K562 (cell line): ENCODE measurements around the gene UIMC1. TPM values are rescaled to one million over a fixed set of nuclear protein-coding genes. Genes with fewer than 3 reads are reported as not detected.

Source experiments
- ATAC-seq: fragments of 200-7000 bp; cut with Tn5 transposase; 3 replicates; pipeline ENCODE4 v1.9.1; 2020; ENCODE audit warnings: moderate library complexity
- BruUV-seq: library from RNA; stranded (reverse); fragments of 400-500 nt; replicated peaks from 2 replicates; lab custom pipeline; 2021; lab: Mats Ljungman, UMichigan
- CTCF ChIA-PET: fragments of 300-600 bp; formaldehyde crosslinking; extraction: SDS; loops from one replicate; lab custom pipeline; 2021; ENCODE audit warnings: low intra/inter-chr PET ratio; lab: Yijun Ruan, JAX
- POLR2A ChIA-PET: fragments of 300-600, 350-650 bp; sonication (Branson Sonifier 250); formaldehyde crosslinking; extraction: SDS; loops from one replicate; lab custom pipeline; 2021; ENCODE audit warnings: antibody characterized with exemption, inconsistent platforms; lab: Yijun Ruan, JAX
- DNase-seq, 4 experiments: peaks; one replicate each; pipeline versions ENCODE4 v3.0.0 to v3.0.0-alpha.2; 2011 to 2018; ENCODE audit warnings: low spot score in 3 of 4, mixed read lengths in 3 of 4; ENCODE audit errors: extremely low read depth in 1 of 4
- FAIRE-seq: peaks from 2 replicates; lab custom pipeline; 2011; peaks lifted over from hg19 to GRCh38; lab: Jason Lieb, UNC
- H2AFZ ChIP-seq: 2 replicates; pipeline ENCODE4 v1.6.0; 2011; ENCODE audit warnings: low read depth, low read length, control low read depth, inconsistent platforms
- H3K27ac ChIP-seq: fragments of 200-600 bp; 3 replicates; pipeline ENCODE4 v1.8.0; 2011; ENCODE audit warnings: low read depth, mild to moderate bottlenecking, control low read depth, inconsistent platforms, low read length, moderate library complexity, mixed read lengths; ENCODE audit errors: extremely low read depth
- H3K27me3 ChIP-seq, 2 experiments: fragments of 300-600 bp in 1 of 2; 2 replicates in 1 of 2; 3 replicates in 1 of 2; pipeline versions ENCODE4 v1.6.0 to v1.8.0; 2011; ENCODE audit warnings: inconsistent platforms in 2 of 2, low read length in 2 of 2, mild to moderate bottlenecking in 1 of 2, mixed read lengths in 1 of 2, moderate library complexity in 1 of 2; ENCODE audit not compliant: control insufficient read depth in 2 of 2, insufficient read depth in 2 of 2
- H3K36me3 ChIP-seq: fragments of 300-600 bp; 3 replicates; pipeline ENCODE4 v1.8.0; 2011; ENCODE audit warnings: mild to moderate bottlenecking, low read length, inconsistent platforms; ENCODE audit not compliant: control insufficient read depth, insufficient read depth
- H3K4me1 ChIP-seq, 2 experiments: fragments of 200-600 bp in 1 of 2; replicated peaks in 1 of 2; 2 replicates in 1 of 2; 3 replicates in 1 of 2; pipeline versions ENCODE4 v1.5.1 to v1.8.0; 2011; ENCODE audit warnings: inconsistent platforms in 2 of 2, low read length in 2 of 2, mild to moderate bottlenecking in 1 of 2, mixed read lengths in 1 of 2, moderate library complexity in 1 of 2; ENCODE audit not compliant: control insufficient read depth in 2 of 2, insufficient read depth in 2 of 2
- H3K4me2 ChIP-seq: 2 replicates; pipeline ENCODE4 v1.6.1; 2011; ENCODE audit warnings: low read length, control low read depth, inconsistent platforms, mixed read lengths; ENCODE audit not compliant: insufficient read depth
- H3K4me3 ChIP-seq: fragments of 200-600 bp; sonication (generic), shearing (Covaris generic); 2 replicates; pipeline ENCODE4 v1.5.1; 2016; ENCODE audit warnings: control low read depth, inconsistent platforms
- H3K79me2 ChIP-seq: fragments of 200-600 bp; 3 replicates; pipeline ENCODE4 v1.8.0; 2011; ENCODE audit warnings: low read length, inconsistent platforms; ENCODE audit not compliant: control insufficient read depth, insufficient read depth
- H3K9ac ChIP-seq, 2 experiments: 2 replicates each; pipeline versions ENCODE4 v1.6.0 to v1.6.1; 2011; ENCODE audit warnings: low read depth in 2 of 2, low read length in 2 of 2, control low read depth in 1 of 2, inconsistent platforms in 1 of 2, mild to moderate bottlenecking in 1 of 2, mixed read lengths in 1 of 2; ENCODE audit not compliant: insufficient read depth in 1 of 2
- H3K9me1 ChIP-seq: one replicate; pipeline ENCODE4 v1.6.0; 2011; ENCODE audit warnings: inconsistent platforms, mild to moderate bottlenecking, low read length, moderate library complexity; ENCODE audit not compliant: control insufficient read depth, insufficient read depth
- H3K9me3 ChIP-seq: replicated peaks from 2 replicates; pipeline ENCODE4 v1.5.1; 2011; ENCODE audit warnings: low read depth, low read length, inconsistent platforms; ENCODE audit not compliant: control insufficient read depth, insufficient read depth
- H4K20me1 ChIP-seq: replicated peaks from 2 replicates; pipeline ENCODE4 v1.6.1; 2011; ENCODE audit warnings: low read length, inconsistent platforms, mixed read lengths; ENCODE audit not compliant: control insufficient read depth, insufficient read depth
- GTF2E2 ChIP-seq: fragments of 200-800 bp; sonication (Bioruptor generic); IDR thresholded peaks from 2 replicates; pipeline ENCODE4 v1.6.1; 2016; ENCODE audit warnings: missing genetic modification characterization, missing compliant biosample characterization
- GTF3C2 ChIP-seq: IDR thresholded peaks from 3 replicates; pipeline ENCODE4 v1.6.1; 2011; ENCODE audit warnings: borderline replicate concordance, mild to moderate bottlenecking, moderate library complexity; ENCODE audit not compliant: insufficient read length; ENCODE audit errors: extremely low read depth
- KLF10 ChIP-seq: fragments of 250-450 bp; sonication (Bioruptor Pico); IDR thresholded peaks from 2 replicates; pipeline ENCODE4 v1.6.1; 2021; ENCODE audit warnings: matching md5 sums
- NBN ChIP-seq: fragments of 450-650 bp; IDR thresholded peaks from 2 replicates; pipeline ENCODE4 v1.6.1; 2016; ENCODE audit warnings: low read depth, mild to moderate bottlenecking
- NFE2 ChIP-seq: IDR thresholded peaks from 2 replicates; pipeline ENCODE4 v1.6.1; 2014; ENCODE audit warnings: antibody characterized with exemption, low read depth
- RHOXF2B ChIP-seq: fragments of 250-450 bp; sonication (Bioruptor Pico); conservative IDR thresholded peaks from 2 replicates; pipeline ENCODE4 v1.5.1; 2021
- STAG1 ChIP-seq: sonication (generic); formaldehyde crosslinking; IDR thresholded peaks from 2 replicates; pipeline ENCODE4 v1.5.0; 2020; ENCODE audit warnings: missing genetic modification reagents, borderline replicate concordance
- ZKSCAN1 ChIP-seq: fragments of 150-350 bp; IDR thresholded peaks from 2 replicates; pipeline ENCODE4 v1.6.1; 2016; ENCODE audit warnings: low read depth, low read length
- ZNF644 ChIP-seq: fragments of 200-800 bp; sonication (Bioruptor generic); IDR thresholded peaks from 2 replicates; pipeline ENCODE4 v1.6.1; 2016; ENCODE audit warnings: low read depth, missing genetic modification characterization, missing compliant biosample characterization
- WGBS: fragments of 100-300 bp; shearing (Covaris generic); methylation state at CpG from one replicate; pipeline ENCODE4 v1.1.6; 2016; ENCODE audit warnings: low coverage, mixed read lengths; ENCODE audit not compliant: insufficient coverage; ENCODE audit errors: missing lambda C conversion rate; 5-methylcytosine and 5-hydroxymethylcytosine counted together
- in situ Hi-C: fragments of 300-500 bp; cut with MboI; formaldehyde crosslinking; loops from 4 replicates; pipeline ENCODE4 v1.15.0; 2018; ENCODE audit warnings: inconsistent platforms, mixed read lengths
- intact Hi-C: fragments of 100-400 bp; cut with micrococcal nuclease; formaldehyde crosslinking; loops from 2 replicates; pipeline ENCODE4 v1.14.2; 2022
- polyA plus RNA-seq, 8 experiments: library from polyadenylated mRNA; depleted of rRNA in 4 of 8; stranded (reverse) in 5 of 8; unstranded in 3 of 8; fragments of >200 nt; fragmentation: Nextera tagmentation in 2 of 8; fragmentation: Illumina TruSeq in 1 of 8; extraction: Ambion mirVana in 2 of 8; extraction: Trizol in 1 of 8; gene quantifications; 2 replicates each; pipeline versions ENCODE4 v1.2.1 to v1.2.3, GENCODE V29; 2011 to 2014; ENCODE audit warnings: inconsistent platforms in 1 of 8, missing spikeins in 1 of 8
- total RNA-seq, 7 experiments: library from RNA; depleted of rRNA in 6 of 7; stranded (reverse); fragments of >200 nt in 6 of 7; fragmentation: Illumina TruSeq in 2 of 7; extraction: Trizol in 2 of 7; gene quantifications; 2 replicates each; pipeline versions ENCODE4 v1.2.1 to v1.2.3, GENCODE V29; 2011 to 2021; ENCODE audit warnings: low replicate concordance in 1 of 7
- TF ChIP-seq, protein P1 (sequence below): sonication (generic); formaldehyde crosslinking; IDR thresholded peaks from 2 replicates; pipeline ENCODE4 v1.8.1; 2023; ENCODE audit warnings: mild to moderate bottlenecking, missing genetic modification reagents

The UIMC1 gene
- total and polyA plus RNA-seq, 9 of the 15 experiments (the other 6 are each of a cell fraction or from before 2014, with no cell fraction given): 14.9 to 51.7 (median 36.8) TPM

DNA sequence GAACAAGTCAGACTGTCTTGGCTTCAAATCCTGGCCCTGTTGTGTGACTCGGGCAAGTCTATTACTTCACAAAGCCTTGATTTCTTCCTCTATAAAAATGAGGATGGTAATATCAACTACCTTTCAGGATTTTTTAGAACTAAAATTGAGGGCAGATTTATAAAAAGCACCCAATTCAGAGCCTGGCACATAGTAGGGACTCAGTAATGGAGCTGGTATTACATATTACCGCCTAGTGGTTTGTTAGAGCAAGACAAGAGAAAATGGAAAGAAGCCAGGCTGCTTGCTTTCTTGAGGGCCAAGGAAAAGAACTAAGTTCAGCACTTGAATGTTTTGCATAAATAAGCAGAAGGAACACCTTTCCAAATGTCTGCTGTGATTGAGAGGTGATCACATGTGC, 35.4 kb upstream of the UIMC1 start:
- intact Hi-C loops (no loop called here), in situ Hi-C loops (no loop called here)
- no TSS peak for BruUV-seq
- Histone ChIP-seq H3K4me2 (no peak overlapping the region), H4K20me1 (no peaks in the 10 kb centered on the region; the same call in 1 of the 2 replicates), H3K9me3 (no peaks in the 10 kb centered on the region; the same call in 1 of the 2 replicates), H3K9me1 (no peaks in the 10 kb centered on the region), H3K36me3 (peaks cover 74% of the 10 kb centered on the region), H3K4me3 (no peak overlapping the region), H3K27ac (no peak overlapping the region), H3K79me2 (peaks cover 18% of the 10 kb centered on the region), H3K9ac (no peak overlapping the region), H3K27me3 (no peaks in the 10 kb centered on the region), H2AFZ (no peak overlapping the region), H3K4me1 (no peaks in the 10 kb centered on the region; a peak in 1 of 5 replicates)
- DNase-seq (no peak), FAIRE-seq (no peak), ATAC-seq (no peak)
- WGBS: 96% methylated on average over 2 of the region's 2 CpGs
- ChIA-PET POLR2A (interaction anchor here (1.6 kb wide), 1 partner anchor 9 kb away, joined by 4 read pairs; no protein-coding TSS in a partner anchor), CTCF (no interaction called here)
- TF ChIP-seq KLF10 (CRISPR knock-in tag) (no peak), ZKSCAN1 (peak; percentile 97)

DNA sequence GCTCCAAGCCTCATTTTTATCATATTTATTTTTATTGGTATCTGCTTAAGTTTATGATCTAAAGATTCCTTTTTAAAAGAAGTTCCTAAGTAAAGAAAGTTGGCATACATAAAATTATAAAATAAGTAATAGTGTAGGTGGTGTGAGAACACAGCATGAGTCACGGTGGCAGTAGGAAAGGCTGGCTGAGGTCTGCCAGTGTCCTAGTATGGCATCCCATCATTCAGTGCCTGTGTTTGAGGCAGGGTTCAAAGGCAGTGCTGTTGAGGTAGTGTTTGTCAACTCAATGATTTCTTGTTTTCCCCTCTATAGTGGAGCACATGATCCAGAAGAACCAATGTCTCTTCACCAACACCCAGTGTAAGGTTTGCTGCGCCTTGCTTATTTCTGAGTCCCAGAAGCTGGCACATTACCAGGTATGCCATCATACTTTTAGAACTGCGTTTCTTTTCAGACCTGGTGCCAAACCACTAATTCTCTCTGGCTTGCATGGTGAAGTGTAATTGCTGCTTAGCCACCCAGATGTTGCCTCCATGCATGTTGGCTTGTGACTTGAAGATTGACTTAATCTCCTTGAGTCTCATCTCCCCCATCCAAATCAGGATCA, 34.3 kb upstream of the UIMC1 start:
- no peak for ATAC-seq
- 97% methylated on average over 3 of the region's 3 CpGs for WGBS
- no peak overlapping the region for H3K9ac ChIP-seq
- TF ChIP-seq, protein P1, sequence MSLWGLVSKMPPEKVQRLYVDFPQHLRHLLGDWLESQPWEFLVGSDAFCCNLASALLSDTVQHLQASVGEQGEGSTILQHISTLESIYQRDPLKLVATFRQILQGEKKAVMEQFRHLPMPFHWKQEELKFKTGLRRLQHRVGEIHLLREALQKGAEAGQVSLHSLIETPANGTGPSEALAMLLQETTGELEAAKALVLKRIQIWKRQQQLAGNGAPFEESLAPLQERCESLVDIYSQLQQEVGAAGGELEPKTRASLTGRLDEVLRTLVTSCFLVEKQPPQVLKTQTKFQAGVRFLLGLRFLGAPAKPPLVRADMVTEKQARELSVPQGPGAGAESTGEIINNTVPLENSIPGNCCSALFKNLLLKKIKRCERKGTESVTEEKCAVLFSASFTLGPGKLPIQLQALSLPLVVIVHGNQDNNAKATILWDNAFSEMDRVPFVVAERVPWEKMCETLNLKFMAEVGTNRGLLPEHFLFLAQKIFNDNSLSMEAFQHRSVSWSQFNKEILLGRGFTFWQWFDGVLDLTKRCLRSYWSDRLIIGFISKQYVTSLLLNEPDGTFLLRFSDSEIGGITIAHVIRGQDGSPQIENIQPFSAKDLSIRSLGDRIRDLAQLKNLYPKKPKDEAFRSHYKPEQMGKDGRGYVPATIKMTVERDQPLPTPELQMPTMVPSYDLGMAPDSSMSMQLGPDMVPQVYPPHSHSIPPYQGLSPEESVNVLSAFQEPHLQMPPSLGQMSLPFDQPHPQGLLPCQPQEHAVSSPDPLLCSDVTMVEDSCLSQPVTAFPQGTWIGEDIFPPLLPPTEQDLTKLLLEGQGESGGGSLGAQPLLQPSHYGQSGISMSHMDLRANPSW (CRISPR knock-in tag): no peak
- TF ChIP-seq ZNF644 (tag) (no peak), GTF3C2 (no peak), STAG1 (CRISPR knock-in tag) (no peak), NBN (no peak), RHOXF2B (CRISPR knock-in tag) (no peak), GTF2E2 (tag) (no peak), NFE2 (no peak)

More for the DNA sequence above, 34.3 kb upstream of the UIMC1 start:
- no peaks in the 10 kb centered on the region; the same call in 1 of the 2 replicates for H3K9me3 ChIP-seq
- ChIA-PET POLR2A (interaction anchor here (1.6 kb wide), 1 partner anchor 10 kb away, joined by 4 read pairs; no protein-coding TSS in a partner anchor), CTCF (no interaction called here)
- in situ Hi-C loops: no loop called here
- no peaks in the 10 kb centered on the region; the same call in 1 of the 2 replicates for H4K20me1 ChIP-seq
- BruUV-seq: no TSS peak
- H3K9me1 ChIP-seq: no peaks in the 10 kb centered on the region
- no peak overlapping the region for H3K4me3 ChIP-seq
- intact Hi-C loops: no loop called here
- H3K4me2 ChIP-seq: no peak overlapping the region
- H3K4me1 ChIP-seq: no peaks in the 10 kb centered on the region; a peak in 1 of 5 replicates
- peaks cover 26% of the 10 kb centered on the region for H3K79me2 ChIP-seq
- no peak overlapping the region for H2AFZ ChIP-seq
- no peak for FAIRE-seq
- H3K36me3 ChIP-seq: peaks cover 71% of the 10 kb centered on the region
- H3K27ac ChIP-seq: no peak overlapping the region
- DNase-seq: no peak
- no peaks in the 10 kb centered on the region for H3K27me3 ChIP-seq
